K562 (cell line): ENCODE data around the gene ZNF800. TPM values are rescaled to one million over a fixed set of nuclear protein-coding genes. Genes with fewer than 3 reads are reported as not detected.

Experiments used
- ATF4 ChIP-seq: fragments of 450-650 bp; formaldehyde crosslinking; IDR thresholded peaks from 2 replicates; pipeline ENCODE4 v1.4.0; 2022; ENCODE audit warnings: mild to moderate bottlenecking, moderate library complexity
- BRF2 ChIP-seq: IDR thresholded peaks from 3 replicates; pipeline ENCODE4 v1.6.1; 2011; ENCODE audit warnings: borderline replicate concordance, mild to moderate bottlenecking; ENCODE audit not compliant: insufficient read length, insufficient read depth
- HLTF ChIP-seq: fragments of 450-650 bp; IDR thresholded peaks from 2 replicates; pipeline ENCODE4 v1.6.1; 2016
- MAFG ChIP-seq: fragments of 450-650 bp; conservative IDR thresholded peaks from 2 replicates; pipeline ENCODE4 v1.6.1; 2016; ENCODE audit warnings: missing genetic modification characterization, missing compliant biosample characterization
- MNT ChIP-seq, 2 experiments: fragments of 450-650 bp; conservative IDR thresholded peaks; 2 replicates each; pipeline ENCODE4 v1.6.1; 2017; ENCODE audit warnings: mild to moderate bottlenecking in 2 of 2, moderate library complexity in 2 of 2
- NCOA6 ChIP-seq: fragments of 450-650 bp; IDR thresholded peaks from 2 replicates; pipeline ENCODE4 v1.6.1; 2017; ENCODE audit warnings: mild to moderate bottlenecking
- NFIX ChIP-seq: fragments of 250-450 bp; sonication (Bioruptor Pico); IDR thresholded peaks from 2 replicates; pipeline ENCODE4 v1.4.0; 2020; ENCODE audit warnings: low read depth, mild to moderate bottlenecking, moderate library complexity
- TEAD1 ChIP-seq, 2 experiments: fragments of 450-650 bp in 1 of 2; sonication (generic) in 1 of 2; formaldehyde crosslinking; IDR thresholded peaks; 2 replicates each; pipeline versions ENCODE4 v1.4.0 to v1.8.0; 2020 to 2022; ENCODE audit warnings: mild to moderate bottlenecking in 2 of 2, missing genetic modification reagents in 1 of 2
- THRA ChIP-seq: fragments of 450-650 bp; IDR thresholded peaks from 2 replicates; pipeline ENCODE4 v1.6.1; 2017; ENCODE audit warnings: mild to moderate bottlenecking, moderate library complexity
- TRIM25 ChIP-seq: fragments of 450-650 bp; IDR thresholded peaks from 2 replicates; pipeline ENCODE4 v1.7.0; 2016; ENCODE audit warnings: borderline replicate concordance
- ZBTB34 ChIP-seq: fragments of 250-450 bp; sonication (Bioruptor Pico); IDR thresholded peaks from 2 replicates; pipeline ENCODE4 v1.8.0; 2021; ENCODE audit warnings: mild to moderate bottlenecking, moderate library complexity
- ZBTB8A ChIP-seq: fragments of 450-650 bp; IDR thresholded peaks from 2 replicates; pipeline ENCODE4 v1.6.1; 2018; ENCODE audit warnings: mild to moderate bottlenecking, moderate library complexity; ENCODE audit not compliant: partially characterized antibody
- ZHX1 ChIP-seq: fragments of 150-350 bp; conservative IDR thresholded peaks from 2 replicates; pipeline ENCODE4 v1.6.1; 2014; ENCODE audit warnings: low read length
- ZNF134 ChIP-seq: fragments of 250-450 bp; sonication (Bioruptor Pico); conservative IDR thresholded peaks from 2 replicates; pipeline ENCODE4 v1.4.0; 2020
- ZNF274 ChIP-seq: IDR thresholded peaks from 2 replicates; pipeline ENCODE4 v1.6.1; 2011; ENCODE audit warnings: low read depth, mild to moderate bottlenecking, low read length, moderate library complexity, borderline replicate concordance
- polyA plus RNA-seq, 8 experiments: library from polyadenylated mRNA; depleted of rRNA in 4 of 8; stranded (reverse) in 5 of 8; unstranded in 3 of 8; fragments of >200 nt; fragmentation: Nextera tagmentation in 2 of 8; fragmentation: Illumina TruSeq in 1 of 8; extraction: Ambion mirVana in 2 of 8; extraction: Trizol in 1 of 8; gene quantifications; 2 replicates each; pipeline versions ENCODE4 v1.2.1 to v1.2.3, GENCODE V29; 2011 to 2014; ENCODE audit warnings: inconsistent platforms in 1 of 8, missing spikeins in 1 of 8
- total RNA-seq, 7 experiments: library from RNA; depleted of rRNA in 6 of 7; stranded (reverse); fragments of >200 nt in 6 of 7; fragmentation: Illumina TruSeq in 2 of 7; extraction: Trizol in 2 of 7; gene quantifications; 2 replicates each; pipeline versions ENCODE4 v1.2.1 to v1.2.3, GENCODE V29; 2011 to 2021; ENCODE audit warnings: low replicate concordance in 1 of 7

ZNF800 gene
- total and polyA plus RNA-seq, 9 of the 15 experiments (the other 6 are each of a cell fraction or from before 2014, with no cell fraction given), result 7.5 to 58.3 (median 33.4) TPM

- TF ChIP-seq NFIX (CRISPR knock-in tag) (no peak), ZBTB34 (CRISPR knock-in tag) (no peak), ATF4 (no peak), TRIM25 (no peak), ZBTB8A (no peak), MNT (conservative IDR thresholded peaks at IDR 0.05) (peak in 1 of 2 experiments; percentile 14; a peak in 1 of 4 replicates), ZNF134 (CRISPR knock-in tag) (no peak), BRF2 (no peak), ZNF274 (no peak), NCOA6 (no peak), MAFG (tag) (no peak), ZHX1 (0 out of 2 replicates have a peak, but pooled peaks have one; percentile 32), HLTF (no peak), TEAD1 (CRISPR knock-in tag; IDR thresholded peaks at IDR 0.05) (0 out of 4 replicates have a peak, but pooled peaks have one; percentile 8 to 46), THRA (no peak)
These were observed at the start of gene ZNF800 (continued) for GRCh38 chr7:127392566-127393367.
